Endodermal cell (in vitro differentiated cells): ENCODE results near the gene PIK3R2. TPM values are rescaled to one million over a fixed set of nuclear protein-coding genes. Genes with fewer than 3 reads are reported as not detected.
A peak's percentile ranks its signal among the peaks of the same experiment; 100 is the strongest.

Experiments used
- DNase-seq: peaks from one replicate; pipeline ENCODE4 v3.0.0-alpha.2; 2017
- H3K27ac ChIP-seq: 2 replicates; pipeline ENCODE4 v1.5.1; 2013; ENCODE audit warnings: mild to moderate bottlenecking, low read depth, low read length, moderate library complexity
- H3K27me3 ChIP-seq: 2 replicates; pipeline ENCODE4 v1.6.1; 2013; ENCODE audit warnings: mild to moderate bottlenecking, low read length, moderate library complexity; ENCODE audit not compliant: insufficient read depth, control insufficient read depth, poor library complexity, severe bottlenecking
- H3K36me3 ChIP-seq: 2 replicates; pipeline ENCODE4 v1.7.0; 2013; ENCODE audit warnings: mild to moderate bottlenecking, low read length, moderate library complexity; ENCODE audit not compliant: control insufficient read depth, insufficient read depth
- H3K4me1 ChIP-seq: one replicate; pipeline ENCODE4 v1.7.0; 2013; ENCODE audit warnings: low read length; ENCODE audit not compliant: control insufficient read depth, insufficient read depth
- H3K4me3 ChIP-seq: 2 replicates; pipeline ENCODE4 v1.5.1; 2013; ENCODE audit warnings: mild to moderate bottlenecking, low read length, moderate library complexity
- H3K9ac ChIP-seq: 2 replicates; pipeline ENCODE4 v1.6.1; 2013; ENCODE audit warnings: mild to moderate bottlenecking, low read length, moderate library complexity; ENCODE audit not compliant: poor library complexity, severe bottlenecking; ENCODE audit errors: extremely low read depth
- H3K9me3 ChIP-seq: 2 replicates; pipeline ENCODE4 v1.6.1; 2013; ENCODE audit warnings: mild to moderate bottlenecking, low read length, moderate library complexity; ENCODE audit not compliant: control insufficient read depth
- H3K27ac Mint-ChIP-seq: 2 replicates; pipeline ENCODE4 v1.8.0; 2020; ENCODE audit warnings: mixed read lengths
- H3K27me3 Mint-ChIP-seq: 2 replicates; pipeline ENCODE4 v1.8.0; 2021; ENCODE audit warnings: mild to moderate bottlenecking, mixed read lengths; ENCODE audit not compliant: insufficient read depth
- H3K36me3 Mint-ChIP-seq: 2 replicates; pipeline ENCODE4 v1.8.0; 2020; ENCODE audit warnings: low read depth, mixed read lengths
- H3K4me1 Mint-ChIP-seq: 2 replicates; pipeline ENCODE4 v1.8.0; 2020; ENCODE audit warnings: mixed read lengths
- H3K4me3 Mint-ChIP-seq: 2 replicates; pipeline ENCODE4 v1.8.0; 2020; ENCODE audit warnings: mild to moderate bottlenecking, moderate library complexity, mixed read lengths
- H3K9me3 Mint-ChIP-seq: 2 replicates; pipeline ENCODE4 v1.8.0; 2020; ENCODE audit warnings: mild to moderate bottlenecking, mixed read lengths
- WGBS, 2 experiments: methylation state at CpG; one replicate each; pipeline versions ENCODE4 v1.1.5 to v1.1.7; 2013; ENCODE audit warnings: missing lambda C conversion rate in 2 of 2, mixed read lengths in 1 of 2; ENCODE audit not compliant: insufficient coverage in 1 of 2, insufficient read length in 1 of 2; 5-methylcytosine and 5-hydroxymethylcytosine counted together
- total RNA-seq, 2 donors: library from RNA; stranded (reverse); fragmentation: NEBNext Ultra II Directional in 1 of 2; extraction: Animal tissue kit (Norgen Biotek cat#: 25700) in 1 of 2; gene quantifications; 2 replicates in 1 of 2; 3 replicates in 1 of 2; pipeline ENCODE4 v1.2.1, GENCODE V29; 2021
- TF ChIP-seq, protein P1 (sequence below): fragments of 200-600 bp; sonication (generic); conservative IDR thresholded peaks from 2 replicates; pipeline ENCODE4 v1.5.0; 2021; ENCODE audit warnings: antibody characterized with exemption, mild to moderate bottlenecking

PIK3R2 gene
- total RNA-seq, 2 donors from 2014 or later, result 52.9 to 58.8 TPM

DNA sequence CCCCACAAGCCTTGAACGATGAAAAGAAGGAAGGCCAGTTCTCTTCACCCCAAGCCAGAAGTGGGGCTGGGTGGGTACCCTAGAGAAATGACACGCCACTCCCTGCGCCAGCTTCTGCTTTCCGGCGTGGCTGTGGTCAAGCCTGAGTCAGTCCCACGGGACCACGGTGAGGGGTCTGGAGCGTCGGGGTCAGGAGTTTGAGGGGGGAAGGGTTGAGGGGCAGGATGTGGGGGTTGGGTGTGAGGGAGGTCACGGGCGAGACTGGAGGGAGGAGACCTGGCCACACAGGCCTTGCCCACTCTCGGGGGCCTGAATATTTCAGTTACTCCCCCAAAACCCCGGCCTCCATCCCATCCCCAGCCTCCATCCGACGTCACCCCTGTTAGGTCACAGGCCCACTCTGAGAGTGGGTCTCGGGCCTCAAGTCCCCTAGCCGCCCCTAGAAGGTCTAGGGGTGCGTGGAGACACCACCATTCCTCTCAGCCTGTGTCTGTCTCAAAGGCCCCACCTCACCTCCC is 20.1 kb downstream of the PIK3R2 start:
- Mint-ChIP-seq H3K27me3 (peaks cover 14% of the 10 kb centered on the region), H3K4me1 (no peaks in the 10 kb centered on the region), H3K9me3 (no peaks in the 10 kb centered on the region), H3K4me3 (peak overlapping the region; percentile 68), H3K36me3 (peaks cover 27% of the 10 kb centered on the region), H3K27ac (no peak overlapping the region)
- Histone ChIP-seq H3K27ac (no peak overlapping the region), H3K9ac (no peak overlapping the region), H3K9me3 (no peaks in the 10 kb centered on the region), H3K4me3 (no peak overlapping the region), H3K36me3 (peaks cover 12% of the 10 kb centered on the region), H3K4me1 (peaks cover 3% of the 10 kb centered on the region), H3K27me3 (peaks cover 19% of the 10 kb centered on the region)
- no peak for DNase-seq
- 90 to 93% methylated on average over 6 to 18 of the region's 18 CpGs for WGBS, 2 experiments
- TF ChIP-seq, protein P1, sequence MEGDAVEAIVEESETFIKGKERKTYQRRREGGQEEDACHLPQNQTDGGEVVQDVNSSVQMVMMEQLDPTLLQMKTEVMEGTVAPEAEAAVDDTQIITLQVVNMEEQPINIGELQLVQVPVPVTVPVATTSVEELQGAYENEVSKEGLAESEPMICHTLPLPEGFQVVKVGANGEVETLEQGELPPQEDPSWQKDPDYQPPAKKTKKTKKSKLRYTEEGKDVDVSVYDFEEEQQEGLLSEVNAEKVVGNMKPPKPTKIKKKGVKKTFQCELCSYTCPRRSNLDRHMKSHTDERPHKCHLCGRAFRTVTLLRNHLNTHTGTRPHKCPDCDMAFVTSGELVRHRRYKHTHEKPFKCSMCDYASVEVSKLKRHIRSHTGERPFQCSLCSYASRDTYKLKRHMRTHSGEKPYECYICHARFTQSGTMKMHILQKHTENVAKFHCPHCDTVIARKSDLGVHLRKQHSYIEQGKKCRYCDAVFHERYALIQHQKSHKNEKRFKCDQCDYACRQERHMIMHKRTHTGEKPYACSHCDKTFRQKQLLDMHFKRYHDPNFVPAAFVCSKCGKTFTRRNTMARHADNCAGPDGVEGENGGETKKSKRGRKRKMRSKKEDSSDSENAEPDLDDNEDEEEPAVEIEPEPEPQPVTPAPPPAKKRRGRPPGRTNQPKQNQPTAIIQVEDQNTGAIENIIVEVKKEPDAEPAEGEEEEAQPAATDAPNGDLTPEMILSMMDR, result no peak

GRCh38 chr19:18173572-18174288 is 20.8 kb downstream of the PIK3R2 start, which contains the start of gene IFI30:
Gene IFI30, plus strand, starts transcription at chr19:18173813. Its CDS starts 29 bp downstream, at chr19:18173842.
- H3K4me3 Mint-ChIP-seq, result peak within 1 kb of the TSS; percentile 68
- H3K4me1 Mint-ChIP-seq, result no peaks in the 10 kb centered on the region
- WGBS, 2 experiments, result 3 to 6% methylated on average over 31 to 47 of the region's 47 CpGs
- Histone ChIP-seq H3K27me3 (peaks cover 19% of the 10 kb centered on the region), H3K9ac (no peak within 1 kb of the TSS), H3K36me3 (peaks cover 7% of the 10 kb centered on the region), H3K27ac (no peak within 1 kb of the TSS), H3K4me1 (peaks cover 3% of the 10 kb centered on the region), H3K4me3 (peak within 1 kb of the TSS; percentile 82), H3K9me3 (no peaks in the 10 kb centered on the region)
- H3K27ac Mint-ChIP-seq, result peak within 1 kb of the TSS; percentile 66
- H3K36me3 Mint-ChIP-seq, result peaks cover 24% of the 10 kb centered on the region
- TF ChIP-seq, protein P1, result peak; percentile 17
- H3K9me3 Mint-ChIP-seq, result no peaks in the 10 kb centered on the region
- peaks cover 14% of the 10 kb centered on the region for H3K27me3 Mint-ChIP-seq
- DNase-seq, result peak; percentile 93

DNA sequence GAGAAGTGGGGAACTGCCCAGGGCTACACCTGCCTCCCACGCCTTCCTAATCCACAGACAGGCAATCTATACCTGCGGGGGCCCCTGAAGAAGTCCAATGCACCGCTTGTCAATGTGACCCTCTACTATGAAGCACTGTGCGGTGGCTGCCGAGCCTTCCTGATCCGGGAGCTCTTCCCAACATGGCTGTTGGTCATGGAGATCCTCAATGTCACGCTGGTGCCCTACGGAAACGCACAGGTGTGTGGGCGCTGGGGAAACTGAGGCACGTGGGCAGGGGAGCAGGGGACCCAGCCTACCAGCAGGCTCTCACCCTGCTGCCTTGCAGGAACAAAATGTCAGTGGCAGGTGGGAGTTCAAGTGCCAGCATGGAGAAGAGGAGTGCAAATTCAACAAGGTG is 22.0 kb downstream of the PIK3R2 start:
- Histone ChIP-seq H3K36me3 (no peaks in the 10 kb centered on the region), H3K4me1 (peaks cover 3% of the 10 kb centered on the region), H3K27me3 (peaks cover 19% of the 10 kb centered on the region), H3K9me3 (no peaks in the 10 kb centered on the region), H3K9ac (no peak overlapping the region), H3K4me3 (no peak overlapping the region), H3K27ac (no peak overlapping the region)
- no peak overlapping the region for H3K4me3 Mint-ChIP-seq
- H3K27me3 Mint-ChIP-seq, result peaks cover 14% of the 10 kb centered on the region
- no peaks in the 10 kb centered on the region for H3K4me1 Mint-ChIP-seq
- DNase-seq, result no peak
- TF ChIP-seq, protein P1, result no peak
- no peak overlapping the region for H3K27ac Mint-ChIP-seq
- WGBS, 2 experiments, result 90 to 92% methylated on average over 8 to 11 of the region's 11 CpGs
- H3K9me3 Mint-ChIP-seq, result no peaks in the 10 kb centered on the region
- peaks cover 16% of the 10 kb centered on the region for H3K36me3 Mint-ChIP-seq
